GM19438 (cell line): ENCODE data around the gene EFHC1.

ENCODE experiments used
- ATAC-seq: cut with Tn5 transposase; IDR thresholded peaks from one replicate; pipeline ENCODE4 v1.9.1; 2021; ENCODE audit warnings: low read depth; ENCODE audit not compliant: unreplicated experiment

The EFHC1 gene

GRCh38 chr6:52500238-52501129, 80.3 kb downstream of the EFHC1 start:
- ATAC-seq: no peak

- ATAC-seq: no peak
Observed at GRCh38 chr6:52502306-52503029, 82.3 kb downstream of the EFHC1 start.

- ATAC-seq: no peak
Observed at GRCh38 chr6:52503323-52503747, 83.2 kb downstream of the EFHC1 start.

- no peak for ATAC-seq
Observed at GRCh38 chr6:52503851-52504781, 84.0 kb downstream of the EFHC1 start.

GRCh38 chr6:52504782-52505136, 84.6 kb downstream of the EFHC1 start:
- ATAC-seq: no peak

- ATAC-seq: no peak
Observed at GRCh38 chr6:52505726-52506409, 85.7 kb downstream of the EFHC1 start.

- ATAC-seq: no peak
Observed at GRCh38 chr6:52506476-52506875, 86.3 kb downstream of the EFHC1 start.

- ATAC-seq: no peak
Observed at GRCh38 chr6:52507557-52508260, 87.6 kb downstream of the EFHC1 start.

- ATAC-seq: no peak
Observed at GRCh38 chr6:52508261-52508739, 88.2 kb downstream of the EFHC1 start.

- no peak for ATAC-seq
Observed at GRCh38 chr6:52509281-52510212, 89.4 kb downstream of the EFHC1 start.

- ATAC-seq: no peak
Observed at GRCh38 chr6:52510213-52510562, 90.0 kb downstream of the EFHC1 start.

GRCh38 chr6:52511163-52511562, 91.0 kb downstream of the EFHC1 start:
- ATAC-seq: no peak

GRCh38 chr6:52511572-52512151, 91.5 kb downstream of the EFHC1 start:
- no peak for ATAC-seq

- ATAC-seq: no peak
Observed at GRCh38 chr6:52512199-52512598, 92.1 kb downstream of the EFHC1 start.

GRCh38 chr6:52513464-52513863, 93.3 kb downstream of the EFHC1 start:
- ATAC-seq: no peak

GRCh38 chr6:52513896-52514295, 93.8 kb downstream of the EFHC1 start:
- no peak for ATAC-seq

- ATAC-seq: no peak
Observed at GRCh38 chr6:52514514-52514913, 94.4 kb downstream of the EFHC1 start.
